Uterus (tissue), 4 donors: ENCODE data around the gene SV2C. TPM values are rescaled to one million over a fixed set of nuclear protein-coding genes. Genes with fewer than 3 reads are reported as not detected.

Source experiments
- DNase-seq, 2 donors: peaks; one replicate each; pipeline ENCODE4 v3.0.0-alpha.2; 2019 to 2020
- H3K27ac ChIP-seq, 2 donors: fragments of 200-600 bp; sonication (generic); 1 replicate in 1 of 2; 2 replicates in 1 of 2; pipeline ENCODE4 v1.5.1; 2016 to 2018
- H3K27me3 ChIP-seq, 2 donors: fragments of 200-600 bp; sonication (generic); one replicate each; pipeline ENCODE4 v1.5.1; 2018 to 2019; ENCODE audit warnings: control low read depth in 1 of 2
- H3K36me3 ChIP-seq, 2 donors: fragments of 200-600 bp; sonication (generic); one replicate each; pipeline ENCODE4 v1.5.1; 2019; ENCODE audit warnings: control low read depth in 1 of 2
- H3K4me1 ChIP-seq, 2 donors: fragments of 200-600 bp; sonication (generic); one replicate each; pipeline ENCODE4 v1.5.1; 2018 to 2019; ENCODE audit warnings: control low read depth in 1 of 2
- H3K4me3 ChIP-seq, 2 donors: fragments of 200-600 bp; sonication (generic); 1 replicate in 1 of 2; 2 replicates in 1 of 2; pipeline ENCODE4 v1.5.1; 2018 to 2019; ENCODE audit warnings: mild to moderate bottlenecking in 1 of 2
- H3K9me3 ChIP-seq, 2 donors: fragments of 200-600 bp; sonication (generic); one replicate each; pipeline ENCODE4 v1.5.1; 2019; ENCODE audit warnings: control low read depth in 1 of 2
- POLR2A ChIP-seq, 2 donors: fragments of 450-650 bp; IDR thresholded peaks; one replicate each; pipeline ENCODE4 v1.6.1; 2016; ENCODE audit warnings: antibody characterized with exemption in 2 of 2, mild to moderate bottlenecking in 1 of 2, moderate library complexity in 1 of 2
- intact Hi-C: fragments of 100-400 bp; cut with DNase I; formaldehyde crosslinking; loops from one replicate; pipeline ENCODE4 v1.15.1; 2023; ENCODE audit warnings: low total_unique reads
- total RNA-seq, 4 donors: library from RNA; depleted of rRNA in 3 of 4; stranded (reverse); fragments of >200 nt in 3 of 4; gene quantifications; one replicate each; pipeline versions ENCODE4 v1.1.0 to v1.2.4, GENCODE V29; 2014 to 2023
- TF ChIP-seq, protein P1 (sequence below), 4 experiments: fragments of 200-600 bp in 2 of 4; fragments of 450-650 bp in 2 of 4; sonication (generic) in 2 of 4; IDR thresholded peaks; one replicate each; pipeline ENCODE4 v1.5.1; 2016 to 2019; ENCODE audit warnings: antibody characterized with exemption in 4 of 4, mild to moderate bottlenecking in 2 of 4, moderate library complexity in 1 of 4
- donor health status: DM: yes; HTN: yes; CAD: no.

Gene SV2C
- total RNA-seq, 4 donors from 2014 or later: 0.21 to 3.7 TPM; not detected in 2

DNA sequence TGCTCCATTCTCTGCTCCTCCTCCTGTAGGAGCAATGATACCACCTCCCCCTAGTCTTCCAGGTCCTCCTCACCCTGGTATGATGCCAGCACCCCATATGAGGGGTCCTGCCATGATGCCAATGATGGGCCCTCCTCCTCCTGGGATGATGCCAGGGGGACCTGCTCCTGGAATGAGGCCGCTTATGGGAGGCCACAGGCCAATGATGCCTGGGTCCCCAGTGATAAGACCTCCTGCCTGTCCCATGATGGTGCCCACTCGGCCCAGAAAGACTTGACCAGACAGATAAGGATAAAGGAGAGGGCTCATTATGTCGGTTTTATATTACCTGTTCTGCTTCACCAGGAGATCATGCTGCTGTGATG is 293.7 kb downstream of the SV2C start:
- TF ChIP-seq, protein P1, sequence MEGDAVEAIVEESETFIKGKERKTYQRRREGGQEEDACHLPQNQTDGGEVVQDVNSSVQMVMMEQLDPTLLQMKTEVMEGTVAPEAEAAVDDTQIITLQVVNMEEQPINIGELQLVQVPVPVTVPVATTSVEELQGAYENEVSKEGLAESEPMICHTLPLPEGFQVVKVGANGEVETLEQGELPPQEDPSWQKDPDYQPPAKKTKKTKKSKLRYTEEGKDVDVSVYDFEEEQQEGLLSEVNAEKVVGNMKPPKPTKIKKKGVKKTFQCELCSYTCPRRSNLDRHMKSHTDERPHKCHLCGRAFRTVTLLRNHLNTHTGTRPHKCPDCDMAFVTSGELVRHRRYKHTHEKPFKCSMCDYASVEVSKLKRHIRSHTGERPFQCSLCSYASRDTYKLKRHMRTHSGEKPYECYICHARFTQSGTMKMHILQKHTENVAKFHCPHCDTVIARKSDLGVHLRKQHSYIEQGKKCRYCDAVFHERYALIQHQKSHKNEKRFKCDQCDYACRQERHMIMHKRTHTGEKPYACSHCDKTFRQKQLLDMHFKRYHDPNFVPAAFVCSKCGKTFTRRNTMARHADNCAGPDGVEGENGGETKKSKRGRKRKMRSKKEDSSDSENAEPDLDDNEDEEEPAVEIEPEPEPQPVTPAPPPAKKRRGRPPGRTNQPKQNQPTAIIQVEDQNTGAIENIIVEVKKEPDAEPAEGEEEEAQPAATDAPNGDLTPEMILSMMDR (IDR thresholded peaks at IDR 0.05): no peak
- TF ChIP-seq POLR2A (IDR thresholded peaks at IDR 0.05): no peak
- intact Hi-C loops: no loop called here
- Histone ChIP-seq H3K4me1 (no peaks in the 10 kb centered on the region), H3K27ac (no peak overlapping the region), H3K4me3 (no peak overlapping the region), H3K36me3 (no peaks in the 10 kb centered on the region), H3K27me3 (no peaks in the 10 kb centered on the region), H3K9me3 (no peaks in the 10 kb centered on the region)
- DNase-seq: no peak

DNA sequence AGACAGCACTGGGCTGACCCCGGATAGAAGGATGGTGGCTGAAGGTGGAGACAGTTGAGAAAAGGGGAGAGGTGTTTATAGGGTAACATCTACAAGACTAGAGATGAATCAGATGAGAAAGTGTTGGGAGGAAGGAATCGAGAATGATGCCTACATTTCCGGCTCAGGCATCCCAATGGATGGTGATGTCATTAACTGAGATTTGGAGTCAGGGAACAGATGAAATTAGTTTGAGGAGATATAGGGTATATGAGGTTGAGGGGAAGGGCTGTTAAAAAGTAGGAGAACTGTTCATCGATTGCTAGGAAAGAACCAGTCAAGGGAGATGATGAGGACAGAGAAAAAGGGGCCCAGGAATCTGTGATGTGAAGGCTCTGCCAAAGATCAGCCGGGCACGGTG is 295.2 kb downstream of the SV2C start:
- H3K9me3 ChIP-seq: no peaks in the 10 kb centered on the region
- DNase-seq: no peak

GRCh38 chr5:76379316-76379715 is 296.1 kb downstream of the SV2C start:
- Histone ChIP-seq H3K36me3 (no peaks in the 10 kb centered on the region), H3K27me3 (no peaks in the 10 kb centered on the region), H3K9me3 (no peaks in the 10 kb centered on the region), H3K27ac (no peak overlapping the region), H3K4me1 (no peaks in the 10 kb centered on the region), H3K4me3 (no peak overlapping the region)
- no peak for DNase-seq
- intact Hi-C loops: no loop called here
- TF ChIP-seq, protein P1 (IDR thresholded peaks at IDR 0.05): no peak
- TF ChIP-seq POLR2A (IDR thresholded peaks at IDR 0.05): no peak

More for the DNA sequence above, 295.2 kb downstream of the SV2C start:
- H3K36me3 ChIP-seq: no peaks in the 10 kb centered on the region
- no peak for TF ChIP-seq POLR2A (IDR thresholded peaks at IDR 0.05)
- TF ChIP-seq, protein P1 (IDR thresholded peaks at IDR 0.05): no peak
- no peaks in the 10 kb centered on the region for H3K4me1 ChIP-seq
- no peaks in the 10 kb centered on the region for H3K27me3 ChIP-seq
- no peak overlapping the region for H3K4me3 ChIP-seq
- intact Hi-C loops: no loop called here
- H3K27ac ChIP-seq: no peak overlapping the region

GRCh38 chr5:76379855-76380254 is 296.7 kb downstream of the SV2C start:
- Histone ChIP-seq H3K27me3 (no peaks in the 10 kb centered on the region), H3K4me1 (no peaks in the 10 kb centered on the region), H3K9me3 (no peaks in the 10 kb centered on the region), H3K36me3 (no peaks in the 10 kb centered on the region), H3K27ac (no peak overlapping the region), H3K4me3 (no peak overlapping the region)
- intact Hi-C loops: no loop called here
- no peak for TF ChIP-seq POLR2A (IDR thresholded peaks at IDR 0.05)
- TF ChIP-seq, protein P1 (IDR thresholded peaks at IDR 0.05): no peak
- DNase-seq: no peak

DNA sequence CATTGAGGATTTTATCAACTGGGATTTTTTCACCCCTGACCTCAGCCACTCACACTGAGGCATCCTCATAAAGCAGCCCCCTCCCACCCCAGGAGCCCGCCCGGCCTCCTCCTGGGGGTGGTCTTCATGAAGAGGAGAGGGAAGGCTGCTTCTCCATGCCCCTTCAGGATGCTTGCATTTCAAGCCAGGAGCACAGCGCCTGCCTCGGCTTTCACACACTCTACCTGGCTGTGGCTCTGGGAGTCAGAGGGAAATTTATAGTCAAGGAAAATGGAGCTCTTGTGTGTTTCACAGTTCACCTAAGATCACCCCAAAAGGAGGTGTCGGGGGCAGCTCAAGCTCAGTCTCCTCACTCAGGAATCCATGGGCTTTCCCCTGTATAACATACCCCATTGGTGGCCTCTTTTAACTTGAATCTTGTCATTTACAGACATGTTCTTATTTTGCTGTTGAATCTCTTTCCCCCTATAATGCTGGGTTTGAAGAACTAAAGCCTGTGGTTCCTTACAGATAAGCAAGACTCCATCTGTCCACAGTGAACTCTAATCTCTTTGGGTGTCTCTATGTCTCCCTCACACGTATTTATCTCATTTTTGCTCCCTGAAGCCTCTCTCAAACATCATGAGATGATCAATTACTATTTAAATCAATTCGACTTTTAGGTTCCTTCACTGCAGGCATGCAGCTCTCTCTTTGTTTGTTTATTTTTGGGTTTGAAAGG is 297.3 kb downstream of the SV2C start:
- no peak for TF ChIP-seq POLR2A (IDR thresholded peaks at IDR 0.05)
- TF ChIP-seq, protein P1 (IDR thresholded peaks at IDR 0.05): no peak
- DNase-seq: no peak
- intact Hi-C loops: no loop called here

More for the DNA sequence above, 297.3 kb downstream of the SV2C start:
- no peaks in the 10 kb centered on the region for H3K36me3 ChIP-seq
- H3K27me3 ChIP-seq: no peaks in the 10 kb centered on the region
- no peaks in the 10 kb centered on the region for H3K9me3 ChIP-seq
- no peak overlapping the region for H3K27ac ChIP-seq
- no peaks in the 10 kb centered on the region for H3K4me1 ChIP-seq
- no peak overlapping the region for H3K4me3 ChIP-seq
